ENCODE measurements around the gene NOTUM. TPM values are rescaled to one million over a fixed set of nuclear protein-coding genes. Genes with fewer than 3 reads are reported as not detected.

The NOTUM gene
- total and polyA plus RNA-seq, 9 of the 15 experiments (the other 6 are each of a cell fraction or from before 2014, with no cell fraction given) = 0.03 to 14.0 (median 4.1) TPM

GRCh38 chr17:81976332-81977210 is 15.6 kb upstream of the NOTUM start (continued):
- no peak for TF ChIP-seq ATF7 (IDR thresholded peaks at IDR 0.05)
- TF ChIP-seq BCOR (IDR thresholded peaks at IDR 0.05) = 0 out of 2 replicates have a peak, but pooled peaks have one; percentile 25
- TF ChIP-seq ZNF23 (CRISPR knock-in tag; IDR thresholded peaks at IDR 0.05) = no peak
- 0 out of 2 replicates have a peak, but pooled peaks have one; percentile 46 for TF ChIP-seq ZBTB33 (CRISPR knock-in tag; IDR thresholded peaks at IDR 0.05)
- TF ChIP-seq XRCC5 (IDR thresholded peaks at IDR 0.05; ENCODE audit: low read depth, low read length) = no peak
- peak; percentile 50; the same call in 1 of the 2 replicates for TF ChIP-seq CTBP1 (IDR thresholded peaks at IDR 0.05; ENCODE audit: borderline replicate concordance)
- 0 out of 2 replicates have a peak, but pooled peaks have one; percentile 65 for TF ChIP-seq ZNF217 (CRISPR knock-in tag; IDR thresholded peaks at IDR 0.05)
- 0 out of 2 replicates have a peak, but pooled peaks have one; percentile 63 for TF ChIP-seq ZBTB49 (CRISPR knock-in tag; IDR thresholded peaks at IDR 0.05; ENCODE audit: borderline replicate concordance)
- TF ChIP-seq ELF4 (CRISPR knock-in tag; IDR thresholded peaks at IDR 0.05) = no peak
- no peak for TF ChIP-seq SMARCE1 (IDR thresholded peaks at IDR 0.05)
- TF ChIP-seq HDAC1 (IDR thresholded peaks at IDR 0.05) = peak in 1 of 2 experiments; percentile 61; a peak in 2 of 4 replicates
- 0 out of 2 replicates have a peak, but pooled peaks have one; percentile 24 for TF ChIP-seq ZNF76 (CRISPR knock-in tag; IDR thresholded peaks at IDR 0.05; ENCODE audit: borderline replicate concordance)
- TF ChIP-seq, protein P1, sequence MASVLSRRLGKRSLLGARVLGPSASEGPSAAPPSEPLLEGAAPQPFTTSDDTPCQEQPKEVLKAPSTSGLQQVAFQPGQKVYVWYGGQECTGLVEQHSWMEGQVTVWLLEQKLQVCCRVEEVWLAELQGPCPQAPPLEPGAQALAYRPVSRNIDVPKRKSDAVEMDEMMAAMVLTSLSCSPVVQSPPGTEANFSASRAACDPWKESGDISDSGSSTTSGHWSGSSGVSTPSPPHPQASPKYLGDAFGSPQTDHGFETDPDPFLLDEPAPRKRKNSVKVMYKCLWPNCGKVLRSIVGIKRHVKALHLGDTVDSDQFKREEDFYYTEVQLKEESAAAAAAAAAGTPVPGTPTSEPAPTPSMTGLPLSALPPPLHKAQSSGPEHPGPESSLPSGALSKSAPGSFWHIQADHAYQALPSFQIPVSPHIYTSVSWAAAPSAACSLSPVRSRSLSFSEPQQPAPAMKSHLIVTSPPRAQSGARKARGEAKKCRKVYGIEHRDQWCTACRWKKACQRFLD (CRISPR knock-in tag; IDR thresholded peaks at IDR 0.05) = peak; percentile 81
- TF ChIP-seq NR0B1 (IDR thresholded peaks at IDR 0.05; ENCODE audit: partially characterized antibody) = no peak
